ENCODE results near the gene TIMP1. TPM values are rescaled to one million over a fixed set of nuclear protein-coding genes. Genes with fewer than 3 reads are reported as not detected.

TIMP1 gene
- total RNA-seq, 3 donors from 2014 or later (not counting 1 experiment from before 2014, with no cell fraction given): 50.9 to 71.3 (median 68.6) TPM

DNA sequence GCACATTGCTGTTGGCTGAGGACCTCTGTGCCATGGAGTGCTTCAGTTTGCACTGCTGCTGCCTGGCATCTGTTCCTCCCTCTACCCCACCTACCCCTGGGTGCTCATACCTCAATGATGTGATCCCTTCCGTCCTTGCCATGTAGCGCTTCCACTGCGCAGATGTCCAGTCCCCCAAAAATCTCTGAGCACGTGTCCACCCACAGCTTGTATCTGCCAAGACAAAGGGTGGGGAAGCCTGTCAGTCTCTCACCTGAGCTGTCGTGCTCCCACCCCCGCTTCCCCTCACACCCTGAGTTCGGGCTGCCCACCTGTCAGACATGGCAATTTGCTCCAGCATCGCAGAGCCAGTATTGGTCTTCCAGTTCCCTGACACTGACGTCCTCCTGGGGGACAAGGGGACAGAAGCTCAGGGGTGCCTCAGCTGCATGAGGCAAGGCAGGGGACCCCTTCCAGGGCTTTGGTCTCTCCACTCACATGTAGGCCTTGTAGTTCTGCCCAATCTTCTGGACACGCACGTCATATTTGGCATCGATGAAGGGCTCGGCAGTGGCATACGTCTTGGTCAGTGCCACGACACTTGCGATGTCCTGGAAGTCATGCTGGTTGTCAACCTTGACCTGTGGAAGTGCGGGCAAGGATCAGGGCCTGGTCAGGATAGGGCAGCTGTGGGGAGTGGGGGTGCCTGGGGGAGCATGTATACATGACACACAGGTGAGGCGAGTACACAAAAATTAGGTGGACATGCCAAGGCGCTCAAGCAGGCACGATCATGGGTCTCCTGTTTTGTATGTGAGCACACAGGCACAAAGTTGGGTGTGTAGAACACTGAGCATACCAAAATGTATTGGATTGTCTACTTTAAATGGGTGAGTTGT lies 6.0 kb upstream of the TIMP1 start:
- Mint-ChIP-seq H3K36me3 (no peaks in the 10 kb centered on the region), H3K27ac (no peak overlapping the region), H3K4me1 (peaks cover 4 to 15% of the 10 kb centered on the region in 2 donors), H3K27me3 (ENCODE audit: low read depth in 2 of 2) (peaks cover 0 to 15% of the 10 kb centered on the region in 2 donors), H3K4me3 (no peak overlapping the region), H3K9me3 (no peaks in the 10 kb centered on the region)
- TF ChIP-seq, protein P1, sequence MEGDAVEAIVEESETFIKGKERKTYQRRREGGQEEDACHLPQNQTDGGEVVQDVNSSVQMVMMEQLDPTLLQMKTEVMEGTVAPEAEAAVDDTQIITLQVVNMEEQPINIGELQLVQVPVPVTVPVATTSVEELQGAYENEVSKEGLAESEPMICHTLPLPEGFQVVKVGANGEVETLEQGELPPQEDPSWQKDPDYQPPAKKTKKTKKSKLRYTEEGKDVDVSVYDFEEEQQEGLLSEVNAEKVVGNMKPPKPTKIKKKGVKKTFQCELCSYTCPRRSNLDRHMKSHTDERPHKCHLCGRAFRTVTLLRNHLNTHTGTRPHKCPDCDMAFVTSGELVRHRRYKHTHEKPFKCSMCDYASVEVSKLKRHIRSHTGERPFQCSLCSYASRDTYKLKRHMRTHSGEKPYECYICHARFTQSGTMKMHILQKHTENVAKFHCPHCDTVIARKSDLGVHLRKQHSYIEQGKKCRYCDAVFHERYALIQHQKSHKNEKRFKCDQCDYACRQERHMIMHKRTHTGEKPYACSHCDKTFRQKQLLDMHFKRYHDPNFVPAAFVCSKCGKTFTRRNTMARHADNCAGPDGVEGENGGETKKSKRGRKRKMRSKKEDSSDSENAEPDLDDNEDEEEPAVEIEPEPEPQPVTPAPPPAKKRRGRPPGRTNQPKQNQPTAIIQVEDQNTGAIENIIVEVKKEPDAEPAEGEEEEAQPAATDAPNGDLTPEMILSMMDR (IDR thresholded peaks at IDR 0.05): no peak
- no peaks in the 10 kb centered on the region for H3K27me3 ChIP-seq (ENCODE audit: control insufficient read depth, insufficient read depth, low read length)
- peaks cover 9% of the 10 kb centered on the region for H3K36me3 ChIP-seq (ENCODE audit: control insufficient read depth, insufficient read depth, low read length)
- DNase-seq: no peak
- no peak overlapping the region for H3K4me3 ChIP-seq (ENCODE audit: low read length)
- H3K27ac ChIP-seq (ENCODE audit: low read length): no peak overlapping the region
- H3K4me1 ChIP-seq (ENCODE audit: control insufficient read depth, insufficient read depth, low read length): peaks cover 9% of the 10 kb centered on the region
- no peak for ATAC-seq
- intact Hi-C loops (cut with micrococcal nuclease): no loop called here
- no peaks in the 10 kb centered on the region for H3K9me3 ChIP-seq (ENCODE audit: control insufficient read depth, insufficient read depth, low read length)
- WGBS (ENCODE audit: insufficient coverage): 96% methylated on average over 20 of the region's 20 CpGs

DNA sequence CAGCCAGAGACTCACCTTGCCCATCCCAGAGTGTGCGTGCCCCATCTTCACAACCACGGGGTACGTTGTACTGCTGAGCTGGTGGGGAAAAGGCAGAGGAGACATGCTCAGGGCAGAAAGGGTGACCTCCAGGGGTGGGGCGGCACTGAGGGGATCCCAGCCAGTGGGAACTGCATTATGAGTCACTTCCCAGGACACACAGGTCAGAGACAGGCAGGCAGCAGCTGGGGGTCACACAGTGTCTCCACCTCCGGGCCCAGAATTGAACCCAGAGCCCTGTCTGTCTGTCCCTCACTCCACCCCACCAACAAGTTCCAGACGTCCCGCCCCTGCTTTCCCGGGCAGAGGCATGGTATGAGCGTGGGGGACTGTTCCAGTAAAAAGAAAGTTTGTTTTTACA lies 4.8 kb upstream of the TIMP1 start:
- peaks cover 21% of the 10 kb centered on the region for H3K4me1 ChIP-seq (ENCODE audit: control insufficient read depth, insufficient read depth, low read length)
- WGBS (ENCODE audit: insufficient coverage): 82% methylated on average over 5 of the region's 9 CpGs

DNA sequence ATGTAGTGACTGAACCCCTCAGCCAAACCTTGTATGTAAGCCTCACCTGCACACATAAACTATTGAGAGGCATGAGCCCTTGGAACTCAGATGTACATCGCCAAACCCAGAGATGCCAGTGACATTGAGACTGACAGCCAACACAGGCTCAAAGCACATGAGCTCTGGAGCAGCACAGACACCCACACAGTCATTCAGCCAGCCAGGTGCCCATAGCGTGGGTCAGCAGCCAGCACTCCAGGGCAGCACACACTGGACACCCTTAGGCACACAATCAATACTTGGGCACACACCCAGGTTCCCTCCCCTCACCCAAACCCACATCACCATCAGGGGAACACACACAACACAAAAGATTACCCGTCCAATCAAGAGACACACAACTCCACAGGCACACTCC lies 4.3 kb upstream of the TIMP1 start:
- Mint-ChIP-seq H3K36me3 (no peaks in the 10 kb centered on the region), H3K27me3 (ENCODE audit: low read depth in 2 of 2) (peaks cover 0 to 9% of the 10 kb centered on the region in 2 donors), H3K4me1 (peaks cover 12 to 28% of the 10 kb centered on the region in 2 donors), H3K9me3 (no peaks in the 10 kb centered on the region), H3K4me3 (no peak overlapping the region), H3K27ac (no peak overlapping the region)
- no peak overlapping the region for H3K27ac ChIP-seq (ENCODE audit: low read length)
- no peaks in the 10 kb centered on the region for H3K36me3 ChIP-seq (ENCODE audit: control insufficient read depth, insufficient read depth, low read length)
- no peaks in the 10 kb centered on the region for H3K9me3 ChIP-seq (ENCODE audit: control insufficient read depth, insufficient read depth, low read length)
- H3K4me3 ChIP-seq (ENCODE audit: low read length): no peak overlapping the region
- H3K4me1 ChIP-seq (ENCODE audit: control insufficient read depth, insufficient read depth, low read length): peaks cover 26% of the 10 kb centered on the region
- H3K27me3 ChIP-seq (ENCODE audit: control insufficient read depth, insufficient read depth, low read length): no peaks in the 10 kb centered on the region
- no peak for DNase-seq
- TF ChIP-seq, protein P1 (IDR thresholded peaks at IDR 0.05): no peak
- ATAC-seq: no peak
- intact Hi-C loops (cut with micrococcal nuclease): no loop called here
- WGBS (ENCODE audit: insufficient coverage): 92% methylated on average over 3 of the region's 3 CpGs

More for the DNA sequence above, 4.8 kb upstream of the TIMP1 start:
- no peaks in the 10 kb centered on the region for H3K27me3 ChIP-seq (ENCODE audit: control insufficient read depth, insufficient read depth, low read length)
- TF ChIP-seq, protein P1 (IDR thresholded peaks at IDR 0.05): no peak
- H3K27ac ChIP-seq (ENCODE audit: low read length): no peak overlapping the region
- no peaks in the 10 kb centered on the region for H3K36me3 Mint-ChIP-seq
- H3K4me3 Mint-ChIP-seq: no peak overlapping the region
- H3K27me3 Mint-ChIP-seq (ENCODE audit: low read depth in 2 of 2): peaks cover 0 to 9% of the 10 kb centered on the region in 2 donors
- H3K4me3 ChIP-seq (ENCODE audit: low read length): no peak overlapping the region
- H3K9me3 Mint-ChIP-seq: no peaks in the 10 kb centered on the region
- ATAC-seq: no peak
- no peaks in the 10 kb centered on the region for H3K9me3 ChIP-seq (ENCODE audit: control insufficient read depth, insufficient read depth, low read length)
- no peak overlapping the region for H3K27ac Mint-ChIP-seq
- intact Hi-C loops (cut with micrococcal nuclease): no loop called here
- H3K4me1 Mint-ChIP-seq: peaks cover 12 to 27% of the 10 kb centered on the region in 2 donors
- H3K36me3 ChIP-seq (ENCODE audit: control insufficient read depth, insufficient read depth, low read length): peaks cover 1% of the 10 kb centered on the region
- no peak for DNase-seq

Measured in natural killer cell (primary cell).